ENCODE results near the gene DNAI4.

The DNAI4 gene

GRCh38 chr1:66929999-66930822 lies 5.6 kb upstream of the DNAI4 start:
- no peak for TF ChIP-seq CTCF (IDR thresholded peaks at IDR 0.05; ENCODE audit: low read depth, low read length)
- H3K27me3 ChIP-seq: no peaks in the 10 kb centered on the region
- H3K9me3 ChIP-seq: no peaks in the 10 kb centered on the region
- DNase-seq: peak; percentile 92
- H3K36me3 ChIP-seq: no peaks in the 10 kb centered on the region
- no peaks in the 10 kb centered on the region for H3K4me1 ChIP-seq
- peak overlapping the region; percentile 75 for H3K4me3 ChIP-seq (ENCODE audit: low read depth, low read length)

- Histone ChIP-seq H3K4me3 (ENCODE audit: low read depth, low read length) (peak overlapping the region; percentile 63), H3K36me3 (no peaks in the 10 kb centered on the region), H3K4me1 (no peaks in the 10 kb centered on the region), H3K27me3 (no peaks in the 10 kb centered on the region), H3K9me3 (no peaks in the 10 kb centered on the region)
- TF ChIP-seq CTCF (IDR thresholded peaks at IDR 0.05; ENCODE audit: low read depth, low read length): no peak
- no peak for DNase-seq
Measured at GRCh38 chr1:66929691-66929998, 5.0 kb upstream of the DNAI4 start.

GRCh38 chr1:66929146-66929688 lies 4.6 kb upstream of the DNAI4 start:
- DNase-seq: no peak
- Histone ChIP-seq H3K36me3 (no peaks in the 10 kb centered on the region), H3K4me3 (ENCODE audit: low read depth, low read length) (peak overlapping the region; percentile 63)

GRCh38 chr1:66927528-66927927 lies 2.9 kb upstream of the DNAI4 start:
- DNase-seq: no peak
- no peaks in the 10 kb centered on the region for H3K9me3 ChIP-seq
- no peaks in the 10 kb centered on the region for H3K36me3 ChIP-seq
- no peak overlapping the region for H3K4me3 ChIP-seq (ENCODE audit: low read depth, low read length)
- no peaks in the 10 kb centered on the region for H3K4me1 ChIP-seq
- no peaks in the 10 kb centered on the region for H3K27me3 ChIP-seq
- no peak for TF ChIP-seq CTCF (IDR thresholded peaks at IDR 0.05; ENCODE audit: low read depth, low read length)

More at GRCh38 chr1:66929146-66929688, 4.6 kb upstream of the DNAI4 start:
- Histone ChIP-seq H3K27me3 (no peaks in the 10 kb centered on the region), H3K4me1 (no peaks in the 10 kb centered on the region), H3K9me3 (no peaks in the 10 kb centered on the region)
- no peak for TF ChIP-seq CTCF (IDR thresholded peaks at IDR 0.05; ENCODE audit: low read depth, low read length)

GRCh38 chr1:66925944-66926343 lies 1.3 kb upstream of the DNAI4 start:
- DNase-seq: no peak
- no peaks in the 10 kb centered on the region for H3K36me3 ChIP-seq
- H3K4me3 ChIP-seq (ENCODE audit: low read depth, low read length): peak overlapping the region; percentile 87
- H3K4me1 ChIP-seq: no peaks in the 10 kb centered on the region
- TF ChIP-seq CTCF (IDR thresholded peaks at IDR 0.05; ENCODE audit: low read depth, low read length): no peak
- no peaks in the 10 kb centered on the region for H3K27me3 ChIP-seq
- H3K9me3 ChIP-seq: no peaks in the 10 kb centered on the region

- Histone ChIP-seq H3K4me3 (ENCODE audit: low read depth, low read length) (peak overlapping the region; percentile 87), H3K36me3 (no peaks in the 10 kb centered on the region), H3K9me3 (no peaks in the 10 kb centered on the region), H3K4me1 (no peaks in the 10 kb centered on the region), H3K27me3 (no peaks in the 10 kb centered on the region)
- no peak for TF ChIP-seq CTCF (IDR thresholded peaks at IDR 0.05; ENCODE audit: low read depth, low read length)
- DNase-seq: no peak
Measured at GRCh38 chr1:66925558-66925910, 878 bp upstream of the DNAI4 start.

Data from BE2C (cell line).